ENCODE results near the gene FAM117A.
"Not testable (repeated sequence)": the region's sequence is repeated elsewhere in the genome, so short reads cannot be mapped to it uniquely, and the experiment has no call there.

FAM117A gene

DNA sequence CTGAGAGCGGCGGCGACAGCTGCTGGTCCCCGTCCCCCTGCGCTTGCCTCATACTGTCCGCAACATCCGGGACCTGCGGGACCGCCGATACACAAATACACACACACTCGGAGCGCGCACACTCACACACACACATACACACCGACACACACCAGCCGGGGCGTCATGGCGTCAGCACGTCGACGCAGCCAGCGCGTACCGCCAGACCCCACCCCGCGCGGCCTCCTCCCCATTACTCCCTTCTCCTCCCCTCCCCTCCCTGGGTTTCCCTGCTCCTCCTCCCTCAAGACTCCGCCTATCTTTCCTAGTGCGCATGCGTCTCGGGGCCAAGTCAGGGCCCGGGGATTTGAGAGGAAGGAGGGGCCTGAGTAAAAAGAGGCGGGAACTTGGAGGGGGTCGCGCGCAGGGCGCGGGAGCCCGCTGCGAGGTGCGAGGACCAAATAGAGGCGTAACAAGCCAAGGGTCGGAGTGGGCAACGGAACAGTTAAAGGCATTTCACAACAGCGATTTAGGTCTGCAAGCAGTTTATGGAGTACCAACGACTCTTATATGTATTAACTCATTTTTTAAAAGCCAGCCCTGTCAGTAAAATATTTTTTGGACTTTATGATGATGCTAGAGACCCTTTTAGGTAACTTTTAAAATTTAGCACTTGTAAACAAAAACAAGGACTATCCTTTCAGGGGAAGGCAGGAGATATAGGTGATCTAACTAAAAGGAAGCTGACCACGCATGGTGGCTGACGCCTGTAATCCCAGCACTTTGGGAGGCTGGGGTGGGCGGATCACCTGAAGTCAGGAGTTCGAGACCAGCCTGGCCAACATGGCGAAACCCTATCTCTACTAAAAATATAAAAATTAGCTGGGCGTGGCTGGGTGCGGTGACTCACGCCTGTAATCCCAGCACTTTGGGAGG lies 85.7 kb downstream of the FAM117A start, which contains the start of gene SPOP:
Gene SPOP (minus strand): TSS at position 165 of the 915 bp plus-strand sequence. CDS start 55,287 bp downstream, outside the sequence.
- peak; percentile 99 for DNase-seq (ENCODE audit: low spot score)

DNA sequence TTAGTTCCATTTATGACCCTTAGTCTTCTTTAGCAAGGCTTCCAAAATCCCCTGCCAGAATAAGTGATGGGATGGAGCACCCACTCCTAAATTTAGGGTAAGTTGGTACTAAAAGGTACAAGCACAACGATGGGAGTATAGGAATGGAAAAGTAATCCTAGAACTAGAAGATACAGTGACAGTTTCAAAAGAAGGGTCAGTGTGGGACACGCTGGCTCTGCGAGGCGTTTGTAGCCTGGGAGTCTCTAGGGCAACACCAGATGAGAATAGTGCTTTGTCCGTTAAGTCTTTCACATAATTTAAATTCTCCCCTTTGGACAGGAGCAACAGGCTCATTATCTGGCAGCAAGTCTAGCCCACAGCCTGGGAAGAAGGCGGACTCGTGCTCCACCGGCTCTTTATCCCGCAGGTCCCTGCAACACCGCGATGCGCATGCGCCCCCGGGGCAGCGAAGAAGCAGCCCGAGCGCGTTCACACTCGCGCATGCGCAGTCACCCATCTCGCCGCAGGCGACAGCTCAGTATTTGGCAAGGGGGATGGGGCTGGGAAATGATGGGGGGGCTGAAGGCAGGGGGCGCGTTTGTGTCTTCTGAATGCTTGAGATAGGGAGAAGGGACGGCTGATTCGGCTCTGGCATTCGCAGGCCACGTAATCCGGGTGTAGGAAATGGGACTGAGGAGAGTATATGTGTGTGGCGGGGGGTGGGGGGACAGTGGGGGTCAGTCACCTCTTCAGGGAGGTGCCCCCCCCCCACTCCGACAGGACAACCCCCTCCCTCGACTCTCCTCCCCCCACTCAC lies 86.6 kb downstream of the FAM117A start:
- DNase-seq (ENCODE audit: low spot score), result peak; percentile 93

- peak; percentile 86 for DNase-seq (ENCODE audit: low spot score)
Measured at GRCh38 chr17:49676276-49676868, 87.6 kb downstream of the FAM117A start.

- no peak for DNase-seq (ENCODE audit: low spot score)
Measured at GRCh38 chr17:49674507-49674906, 89.4 kb downstream of the FAM117A start.

DNA sequence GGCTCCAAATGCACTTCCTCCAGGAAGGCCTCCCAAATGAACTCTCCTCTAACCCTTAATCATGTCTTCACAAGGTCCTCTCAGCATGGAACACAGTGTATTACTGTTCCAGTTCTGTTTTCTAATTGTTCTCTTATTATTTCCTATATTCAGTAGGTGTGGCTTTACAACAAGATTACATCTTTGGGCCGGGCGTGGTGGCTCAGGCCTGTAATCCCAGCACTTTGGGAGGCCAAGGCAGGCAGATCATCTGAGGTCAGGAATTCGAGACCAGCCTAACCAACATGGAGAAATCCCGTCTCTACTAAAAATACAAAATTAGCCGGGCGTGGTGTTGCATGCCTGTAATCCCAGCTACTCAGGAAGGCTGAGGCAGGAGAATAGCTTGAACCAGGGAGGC lies 90.3 kb downstream of the FAM117A start:
- DNase-seq (ENCODE audit: low spot score), result not testable (repeated sequence)

- DNase-seq (ENCODE audit: low spot score), result no peak
Measured at GRCh38 chr17:49670641-49671040, 93.3 kb downstream of the FAM117A start.

DNA sequence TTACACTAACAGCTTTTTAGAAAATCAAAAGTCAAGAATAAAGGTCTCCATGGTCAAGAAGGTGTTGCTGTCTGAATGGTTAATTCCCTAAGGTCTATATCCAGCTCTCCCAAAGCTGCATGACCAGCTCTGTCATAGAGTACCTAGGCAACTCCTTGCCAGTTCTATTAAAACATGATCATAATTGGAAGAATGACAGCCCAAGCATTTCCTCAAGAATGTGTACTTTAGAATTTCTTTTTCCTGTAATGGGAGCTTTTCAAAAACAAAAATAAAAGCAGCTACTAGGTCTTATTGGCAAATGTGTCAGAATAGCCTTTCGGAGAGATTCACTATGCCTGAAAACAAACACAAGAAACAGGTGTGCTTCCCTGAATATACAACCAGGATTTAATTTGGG lies 93.9 kb downstream of the FAM117A start:
- DNase-seq (ENCODE audit: low spot score), result no peak

GRCh38 chr17:49667854-49668253 lies 96.1 kb downstream of the FAM117A start:
- no peak for DNase-seq (ENCODE audit: low spot score)

GRCh38 chr17:49664706-49665211 lies 99.2 kb downstream of the FAM117A start:
- no peak for DNase-seq (ENCODE audit: low spot score)

Data from CD4-positive, alpha-beta T cell treated with Interleukin-15 for 4 hours (primary cell).